HUES6 (cell line): ENCODE results near the gene SHF.
A peak's percentile ranks its signal among the peaks of the same experiment; 100 is the strongest.

Experiments
- H3K27ac ChIP-seq: 2 replicates; pipeline ENCODE4 v1.7.0; 2013; ENCODE audit warnings: low read depth, mild to moderate bottlenecking, low read length, inconsistent platforms
- H3K27me3 ChIP-seq: 2 replicates; pipeline ENCODE4 v1.6.1; 2013; ENCODE audit warnings: low read length; ENCODE audit not compliant: control insufficient read depth, insufficient read depth
- H3K36me3 ChIP-seq: 2 replicates; pipeline ENCODE4 v1.6.1; 2013; ENCODE audit warnings: low read length; ENCODE audit not compliant: control insufficient read depth, insufficient read depth
- H3K4me1 ChIP-seq: 2 replicates; pipeline ENCODE4 v1.6.1; 2013; ENCODE audit warnings: low read length; ENCODE audit not compliant: control insufficient read depth, insufficient read depth
- H3K4me3 ChIP-seq: 2 replicates; pipeline ENCODE4 v1.5.1; 2013; ENCODE audit warnings: low read depth, low read length
- H3K9ac ChIP-seq: one replicate; pipeline ENCODE4 v1.6.1; 2013; ENCODE audit warnings: mild to moderate bottlenecking, low read length
- H3K9me3 ChIP-seq: 2 replicates; pipeline ENCODE4 v1.6.1; 2013; ENCODE audit warnings: low read depth, low read length; ENCODE audit not compliant: control insufficient read depth, insufficient read depth

Gene SHF

GRCh38 chr15:45221967-45222366 lies 34.2 kb upstream of the SHF start:
- Histone ChIP-seq H3K9ac (no peak overlapping the region), H3K36me3 (no peaks in the 10 kb centered on the region), H3K4me1 (peaks cover 4% of the 10 kb centered on the region; the same call in 1 of the 2 replicates)

GRCh38 chr15:45221053-45221599 lies 33.4 kb upstream of the SHF start:
- Histone ChIP-seq H3K27ac (no peak overlapping the region), H3K36me3 (no peaks in the 10 kb centered on the region), H3K9me3 (no peaks in the 10 kb centered on the region), H3K4me1 (peaks cover 4% of the 10 kb centered on the region; the same call in 1 of the 2 replicates), H3K4me3 (no peak overlapping the region), H3K9ac (no peak overlapping the region), H3K27me3 (no peaks in the 10 kb centered on the region)

More at GRCh38 chr15:45221967-45222366, 34.2 kb upstream of the SHF start:
- no peaks in the 10 kb centered on the region for H3K27me3 ChIP-seq
- H3K4me3 ChIP-seq, result no peak overlapping the region
- H3K27ac ChIP-seq, result no peak overlapping the region
- no peaks in the 10 kb centered on the region for H3K9me3 ChIP-seq

- H3K27ac ChIP-seq, result no peak overlapping the region
- H3K27me3 ChIP-seq, result no peaks in the 10 kb centered on the region
- H3K9ac ChIP-seq, result no peak overlapping the region
- H3K4me1 ChIP-seq, result no peaks in the 10 kb centered on the region
- H3K36me3 ChIP-seq, result no peaks in the 10 kb centered on the region
- no peak overlapping the region for H3K4me3 ChIP-seq
- H3K9me3 ChIP-seq, result no peaks in the 10 kb centered on the region
Observed at GRCh38 chr15:45212493-45212892, 24.7 kb upstream of the SHF start.

- Histone ChIP-seq H3K9me3 (no peaks in the 10 kb centered on the region), H3K9ac (no peak overlapping the region), H3K4me1 (peaks cover 6% of the 10 kb centered on the region; the same call in 1 of the 2 replicates), H3K27ac (no peak overlapping the region), H3K36me3 (no peaks in the 10 kb centered on the region), H3K4me3 (no peak overlapping the region), H3K27me3 (no peaks in the 10 kb centered on the region)
Observed at GRCh38 chr15:45205192-45205591, 17.4 kb upstream of the SHF start.

GRCh38 chr15:45203182-45203581 lies 15.4 kb upstream of the SHF start:
- H3K9me3 ChIP-seq, result no peaks in the 10 kb centered on the region
- no peaks in the 10 kb centered on the region for H3K27me3 ChIP-seq
- no peak overlapping the region for H3K4me3 ChIP-seq
- H3K9ac ChIP-seq, result no peak overlapping the region
- H3K36me3 ChIP-seq, result no peaks in the 10 kb centered on the region
- H3K4me1 ChIP-seq, result peaks cover 6% of the 10 kb centered on the region; the same call in 1 of the 2 replicates
- H3K27ac ChIP-seq, result no peak overlapping the region

GRCh38 chr15:45201869-45202268 lies 14.1 kb upstream of the SHF start:
- Histone ChIP-seq H3K9ac (no peak overlapping the region), H3K4me1 (peaks cover 6% of the 10 kb centered on the region; the same call in 1 of the 2 replicates), H3K4me3 (no peak overlapping the region), H3K27me3 (no peaks in the 10 kb centered on the region), H3K36me3 (no peaks in the 10 kb centered on the region), H3K9me3 (no peaks in the 10 kb centered on the region), H3K27ac (no peak overlapping the region)

DNA sequence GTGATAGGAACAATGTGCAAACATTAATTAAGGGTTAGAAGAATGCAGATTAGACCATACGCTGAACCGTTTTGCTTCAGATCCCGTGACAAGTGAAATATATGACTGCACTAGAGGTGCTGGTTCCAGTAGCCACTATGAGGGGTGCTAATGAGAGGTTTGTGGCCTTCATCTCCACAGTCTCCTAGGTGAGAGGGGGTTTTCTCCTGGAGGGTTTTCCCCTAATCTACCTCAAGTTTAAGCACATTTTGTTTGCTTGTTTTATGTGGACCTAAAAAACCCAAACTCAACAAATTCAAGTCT lies 13.7 kb upstream of the SHF start:
- Histone ChIP-seq H3K36me3 (no peaks in the 10 kb centered on the region), H3K9ac (no peak overlapping the region), H3K9me3 (no peaks in the 10 kb centered on the region), H3K27me3 (no peaks in the 10 kb centered on the region), H3K27ac (no peak overlapping the region), H3K4me3 (peak overlapping the region; percentile 84; the same call in 1 of the 2 replicates), H3K4me1 (peaks cover 6% of the 10 kb centered on the region; the same call in 1 of the 2 replicates)

GRCh38 chr15:45200799-45201556 lies 13.2 kb upstream of the SHF start:
- peak overlapping the region; percentile 79 for H3K9ac ChIP-seq
- no peak overlapping the region for H3K27ac ChIP-seq

DNA sequence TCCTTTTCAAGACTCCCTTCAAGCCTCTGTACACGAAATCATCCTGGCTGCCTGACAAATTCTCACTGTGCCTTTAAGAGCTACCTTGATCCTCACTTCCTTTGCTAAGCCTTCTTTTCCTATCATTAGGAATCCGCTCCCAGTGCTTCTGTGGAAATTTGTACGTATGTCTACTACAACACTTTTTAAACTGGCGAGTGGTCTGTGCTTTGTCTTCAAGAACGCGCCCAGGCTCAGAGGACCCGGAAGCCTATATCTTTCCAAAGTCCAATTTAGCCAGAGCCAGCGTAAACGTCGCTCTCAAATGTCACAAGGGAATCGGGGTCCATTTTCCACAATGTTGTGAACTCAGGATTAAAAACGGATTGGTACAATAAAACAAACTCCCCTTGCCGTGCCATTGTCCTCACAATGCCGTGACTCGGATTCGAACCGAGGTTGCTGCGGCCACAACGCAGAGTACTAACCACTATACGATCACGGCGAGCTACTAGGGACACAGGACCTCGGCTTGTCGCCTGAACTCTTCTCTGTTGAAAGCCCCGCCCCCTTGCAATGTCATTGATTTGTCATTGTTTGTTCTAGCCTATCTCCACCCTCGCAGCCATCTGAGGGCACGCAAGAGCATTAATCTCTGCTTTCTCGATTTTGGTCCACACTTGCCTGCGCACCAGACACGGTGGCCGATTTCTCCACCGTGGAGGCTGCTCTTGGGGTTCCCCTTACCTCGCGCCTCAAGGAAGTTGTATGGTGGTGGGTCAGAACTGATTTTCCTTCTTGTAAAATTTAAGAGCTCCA lies 12.4 kb upstream of the SHF start:
- H3K4me3 ChIP-seq, result peak overlapping the region; percentile 84
- H3K27ac ChIP-seq, result no peak overlapping the region
- peak overlapping the region; percentile 79 for H3K9ac ChIP-seq
- peaks cover 9% of the 10 kb centered on the region; the same call in 1 of the 2 replicates for H3K4me1 ChIP-seq
- H3K27me3 ChIP-seq, result no peaks in the 10 kb centered on the region
- H3K36me3 ChIP-seq, result no peaks in the 10 kb centered on the region
- no peaks in the 10 kb centered on the region for H3K9me3 ChIP-seq

More at GRCh38 chr15:45200799-45201556, 13.2 kb upstream of the SHF start:
- H3K9me3 ChIP-seq, result no peaks in the 10 kb centered on the region
- peak overlapping the region; percentile 84 for H3K4me3 ChIP-seq
- no peaks in the 10 kb centered on the region for H3K36me3 ChIP-seq
- peaks cover 6% of the 10 kb centered on the region; the same call in 1 of the 2 replicates for H3K4me1 ChIP-seq
- no peaks in the 10 kb centered on the region for H3K27me3 ChIP-seq

DNA sequence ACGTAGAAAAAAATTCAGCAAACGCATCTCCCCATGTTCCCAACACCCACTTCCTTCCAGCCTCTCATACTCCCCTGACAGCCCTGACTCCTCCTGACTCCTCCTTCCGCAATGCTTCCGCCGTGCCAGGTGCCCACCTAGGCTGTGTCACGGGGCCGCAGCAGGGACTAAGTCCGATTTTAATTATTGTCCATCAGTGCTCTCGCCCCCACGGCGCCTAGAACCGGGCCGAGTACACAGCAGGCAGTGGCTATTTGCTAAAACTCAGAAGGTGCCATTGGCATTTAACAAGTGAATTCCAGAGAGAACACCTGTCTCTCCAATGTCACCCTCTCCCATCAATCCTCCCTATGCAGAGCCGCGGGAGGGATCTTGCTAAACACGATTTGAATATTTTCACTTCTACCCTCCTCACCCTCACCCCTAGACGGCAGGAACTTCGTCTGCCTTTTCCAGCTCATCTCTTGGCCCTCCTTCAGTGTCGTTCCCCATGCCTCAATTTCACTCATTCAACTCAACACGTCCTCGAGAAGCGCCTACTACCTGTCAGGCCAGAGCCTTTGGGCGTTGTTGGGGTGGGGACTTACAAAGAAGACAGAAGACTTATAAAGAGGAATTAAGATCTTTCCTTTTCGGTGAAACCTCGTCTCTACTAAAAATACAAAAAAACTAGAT lies 11.5 kb upstream of the SHF start:
- peak overlapping the region; percentile 56 for H3K9ac ChIP-seq
- no peak overlapping the region for H3K27ac ChIP-seq
- no peaks in the 10 kb centered on the region for H3K27me3 ChIP-seq
- H3K9me3 ChIP-seq, result no peaks in the 10 kb centered on the region
- H3K36me3 ChIP-seq, result no peaks in the 10 kb centered on the region
- peaks cover 9% of the 10 kb centered on the region; the same call in 1 of the 2 replicates for H3K4me1 ChIP-seq
- H3K4me3 ChIP-seq, result peak overlapping the region; percentile 84
